H9 (cell line): ENCODE measurements around the gene MPPE1. TPM values are rescaled to one million over a fixed set of nuclear protein-coding genes. Genes with fewer than 3 reads are reported as not detected.

ENCODE experiments used
- DNase-seq: peaks from one replicate; pipeline ENCODE4 v3.0.0-alpha.2; 2017
- H2AFZ ChIP-seq: one replicate; pipeline ENCODE4 v1.6.1; 2013; ENCODE audit warnings: mild to moderate bottlenecking, low read length, control low read depth, moderate library complexity
- H2AK5ac ChIP-seq: 2 replicates; pipeline ENCODE4 v1.6.1; 2013; ENCODE audit warnings: low read length, control low read depth, mixed read lengths; ENCODE audit not compliant: insufficient read length
- H2BK120ac ChIP-seq: one replicate; pipeline ENCODE4 v1.6.1; 2013; ENCODE audit warnings: low read depth, mild to moderate bottlenecking, low read length, control low read depth, inconsistent platforms; ENCODE audit not compliant: poor library complexity, severe bottlenecking
- H2BK12ac ChIP-seq: 2 replicates; pipeline ENCODE4 v1.6.1; 2013; ENCODE audit warnings: low read length, control low read depth, mixed read lengths, low read depth; ENCODE audit not compliant: insufficient read length
- H2BK15ac ChIP-seq: 2 replicates; pipeline ENCODE4 v1.6.1; 2013; ENCODE audit warnings: low read depth, low read length, control low read depth
- H2BK20ac ChIP-seq: one replicate; pipeline ENCODE4 v1.6.1; 2013; ENCODE audit warnings: low read depth, mild to moderate bottlenecking, low read length, control low read depth, inconsistent platforms; ENCODE audit not compliant: poor library complexity, severe bottlenecking
- H2BK5ac ChIP-seq: 2 replicates; pipeline ENCODE4 v1.6.1; 2013; ENCODE audit warnings: low read length, control low read depth, mixed read lengths; ENCODE audit not compliant: insufficient read length
- H3K14ac ChIP-seq: 2 replicates; pipeline ENCODE4 v1.6.1; 2013; ENCODE audit warnings: low read length, control low read depth; ENCODE audit not compliant: insufficient read depth
- H3K18ac ChIP-seq: 2 replicates; pipeline ENCODE4 v1.6.1; 2013; ENCODE audit warnings: low read depth, mild to moderate bottlenecking, mixed read lengths, low read length, control low read depth; ENCODE audit not compliant: insufficient read length
- H3K23ac ChIP-seq: 2 replicates; pipeline ENCODE4 v1.6.1; 2013; ENCODE audit warnings: low read length, control low read depth, mixed read lengths, low read depth; ENCODE audit not compliant: insufficient read length
- H3K23me2 ChIP-seq: 2 replicates; pipeline ENCODE4 v1.6.1; 2013; ENCODE audit warnings: low read depth, mild to moderate bottlenecking, mixed read lengths, low read length, control low read depth; ENCODE audit not compliant: insufficient read length, poor library complexity, severe bottlenecking
- H3K27ac ChIP-seq: 2 replicates; pipeline ENCODE4 v1.5.1; 2013; ENCODE audit warnings: low read length, control low read depth, mixed read lengths, low read depth; ENCODE audit not compliant: insufficient read length
- H3K27me3 ChIP-seq: 2 replicates; pipeline ENCODE4 v1.6.1; 2013; ENCODE audit warnings: low read length, control low read depth, inconsistent platforms; ENCODE audit not compliant: insufficient read depth
- H3K4ac ChIP-seq: 2 replicates; pipeline ENCODE4 v1.6.1; 2013; ENCODE audit warnings: low read depth, mild to moderate bottlenecking, control low read depth, inconsistent platforms, low read length, moderate library complexity
- H3K4me1 ChIP-seq: 2 replicates; pipeline ENCODE4 v1.6.1; 2013; ENCODE audit warnings: low read length, control low read depth, inconsistent platforms; ENCODE audit not compliant: insufficient read depth
- H3K4me2 ChIP-seq: 2 replicates; pipeline ENCODE4 v1.6.1; 2013; ENCODE audit warnings: low read length, control low read depth, mixed read lengths; ENCODE audit not compliant: insufficient read length, insufficient read depth
- H3K56ac ChIP-seq: 2 replicates; pipeline ENCODE4 v1.6.1; 2013; ENCODE audit warnings: low read depth, mild to moderate bottlenecking, mixed read lengths, low read length, control low read depth; ENCODE audit not compliant: insufficient read length
- H3K79me1 ChIP-seq: 2 replicates; pipeline ENCODE4 v1.6.1; 2013; ENCODE audit warnings: low read depth, mild to moderate bottlenecking, moderate library complexity, low read length, control low read depth, inconsistent platforms; ENCODE audit not compliant: insufficient read depth, poor library complexity, severe bottlenecking
- H3K79me2 ChIP-seq: 2 replicates; pipeline ENCODE4 v1.6.1; 2013; ENCODE audit warnings: low read length, control low read depth, inconsistent platforms; ENCODE audit not compliant: insufficient read depth
- H3K9ac ChIP-seq: 2 replicates; pipeline ENCODE4 v1.6.1; 2013; ENCODE audit warnings: low read length, control low read depth, mixed read lengths; ENCODE audit not compliant: insufficient read length; ENCODE audit errors: extremely low read depth
- H3K9me3 ChIP-seq: one replicate; pipeline ENCODE4 v1.6.1; 2013; ENCODE audit warnings: low read depth, low read length, inconsistent platforms; ENCODE audit not compliant: control insufficient read depth
- H3T11ph ChIP-seq: one replicate; pipeline ENCODE4 v1.6.1; 2013; ENCODE audit warnings: mild to moderate bottlenecking, low read length, control low read depth, inconsistent platforms
- H4K20me1 ChIP-seq: one replicate; pipeline ENCODE4 v1.6.1; 2013; ENCODE audit not compliant: control insufficient read depth, insufficient read length, insufficient read depth
- H4K5ac ChIP-seq: 2 replicates; pipeline ENCODE4 v1.6.1; 2013; ENCODE audit warnings: low read depth, mild to moderate bottlenecking, mixed read lengths, low read length, control low read depth; ENCODE audit not compliant: insufficient read length
- H4K8ac ChIP-seq: replicated peaks from 2 replicates; pipeline ENCODE4 v1.6.1; 2013; ENCODE audit warnings: low read length, control low read depth, mixed read lengths, low read depth; ENCODE audit not compliant: insufficient read length
- H4K91ac ChIP-seq: 2 replicates; pipeline ENCODE4 v1.6.1; 2013; ENCODE audit warnings: low read depth, mild to moderate bottlenecking, moderate library complexity, mixed read lengths, low read length, control low read depth; ENCODE audit not compliant: insufficient read length
- H3K27ac Mint-ChIP-seq, 3 experiments: 2 replicates in 2 of 3; 3 replicates in 1 of 3; pipeline ENCODE4 v1.8.0; 2020 to 2021; ENCODE audit warnings: mixed read lengths in 3 of 3, mild to moderate bottlenecking in 1 of 3, moderate library complexity in 1 of 3
- H3K27me3 Mint-ChIP-seq: 2 replicates; pipeline ENCODE4 v1.8.0; 2021; ENCODE audit warnings: low read depth, mild to moderate bottlenecking, moderate library complexity, mixed read lengths
- H3K36me3 Mint-ChIP-seq, 3 experiments: 2 replicates in 2 of 3; 3 replicates in 1 of 3; pipeline ENCODE4 v1.8.0; 2020 to 2021; ENCODE audit warnings: low read depth in 3 of 3, mixed read lengths in 3 of 3; ENCODE audit not compliant: insufficient read depth in 1 of 3
- H3K4me1 Mint-ChIP-seq, 2 experiments: 2 replicates each; pipeline ENCODE4 v1.8.0; 2020; ENCODE audit warnings: mixed read lengths in 2 of 2
- H3K4me3 Mint-ChIP-seq, 2 experiments: 2 replicates in 1 of 2; 3 replicates in 1 of 2; pipeline ENCODE4 v1.8.0; 2020 to 2021; ENCODE audit warnings: mild to moderate bottlenecking in 2 of 2, mixed read lengths in 2 of 2, moderate library complexity in 1 of 2
- H3K9me3 Mint-ChIP-seq, 2 experiments: 2 replicates in 1 of 2; 3 replicates in 1 of 2; pipeline ENCODE4 v1.8.0; 2020; ENCODE audit warnings: mild to moderate bottlenecking in 2 of 2, mixed read lengths in 2 of 2, moderate library complexity in 1 of 2
- WGBS: extraction: QIAGEN DNeasy Blood & Tissue Kit; methylation state at CpG from one replicate; pipeline ENCODE4 v1.1.7; 2013; ENCODE audit warnings: missing lambda C conversion rate, low lambda C conversion rate, mixed read lengths; ENCODE audit not compliant: insufficient read length; ENCODE audit errors: extremely low coverage; 5-methylcytosine and 5-hydroxymethylcytosine counted together
- total RNA-seq: library from RNA; stranded (reverse); gene quantifications from 2 replicates; pipeline ENCODE4 v1.2.1, GENCODE V29; 2021
- TF ChIP-seq, protein P1 (sequence below): fragments of 200-600 bp; sonication (generic); conservative IDR thresholded peaks from 3 replicates; pipeline ENCODE4 v1.8.0; 2021; ENCODE audit warnings: antibody characterized with exemption, mild to moderate bottlenecking

The MPPE1 gene
- total RNA-seq, 1 experiment from 2014 or later = 13.2 TPM

DNA sequence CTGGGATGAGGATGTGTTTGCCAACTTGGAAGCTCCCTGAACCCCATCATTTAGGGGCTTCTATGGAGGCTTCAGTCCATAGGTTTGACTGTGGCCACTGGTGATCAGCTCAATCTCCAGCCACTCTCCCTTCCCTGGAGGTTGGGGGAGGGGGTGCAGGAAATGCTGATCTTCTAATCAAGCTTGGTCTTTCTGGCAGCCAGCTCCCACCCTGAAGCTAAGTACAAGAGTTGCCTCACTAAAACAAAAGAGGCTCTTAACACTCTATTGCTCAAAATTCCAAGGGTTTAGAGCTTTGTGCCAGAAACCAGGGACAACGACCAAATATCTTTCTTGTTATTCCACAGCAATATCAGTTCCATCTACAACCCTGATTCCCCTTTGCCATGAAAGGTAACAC is 19.4 kb upstream of the MPPE1 start:
- H3K4me1 ChIP-seq = peaks cover 2% of the 10 kb centered on the region; the same call in 1 of the 2 replicates
- no peaks in the 10 kb centered on the region for H3K9me3 ChIP-seq
- no peaks in the 10 kb centered on the region for H4K20me1 ChIP-seq
- H3K79me2 ChIP-seq = no peaks in the 10 kb centered on the region
- H2BK20ac ChIP-seq = no peak overlapping the region
- H3K4ac ChIP-seq = no peak overlapping the region
- H3K4me2 ChIP-seq = no peak overlapping the region
- Mint-ChIP-seq H3K4me1 (peaks cover 0 to 5% of the 10 kb centered on the region in 2 experiments; a peak in 2 of 4 replicates), H3K36me3 (peaks cover 0 to 2% (median 0%) of the 10 kb centered on the region in 3 experiments; a peak in 2 of 7 replicates), H3K27me3 (no peaks in the 10 kb centered on the region), H3K9me3 (peaks cover 0 to 3% of the 10 kb centered on the region in 2 experiments; a peak in 2 of 5 replicates), H3K4me3 (no peak overlapping the region), H3K27ac (no peak overlapping the region)
- no peak overlapping the region for H2AK5ac ChIP-seq
- no peak overlapping the region for H4K8ac ChIP-seq
- H3K56ac ChIP-seq = no peak overlapping the region
- H3K23ac ChIP-seq = no peak overlapping the region
- H3K27ac ChIP-seq = no peak overlapping the region
- H3K9ac ChIP-seq = no peak overlapping the region
- no peak overlapping the region for H4K5ac ChIP-seq
- WGBS = no CpG with 5 or more reads among the region's 1 CpG
- H4K91ac ChIP-seq = no peak overlapping the region
- H2BK12ac ChIP-seq = no peak overlapping the region
- no peak for DNase-seq
- H3K79me1 ChIP-seq = no peaks in the 10 kb centered on the region
- H2AFZ ChIP-seq = no peak overlapping the region
- no peaks in the 10 kb centered on the region for H3K27me3 ChIP-seq
- TF ChIP-seq, protein P1, sequence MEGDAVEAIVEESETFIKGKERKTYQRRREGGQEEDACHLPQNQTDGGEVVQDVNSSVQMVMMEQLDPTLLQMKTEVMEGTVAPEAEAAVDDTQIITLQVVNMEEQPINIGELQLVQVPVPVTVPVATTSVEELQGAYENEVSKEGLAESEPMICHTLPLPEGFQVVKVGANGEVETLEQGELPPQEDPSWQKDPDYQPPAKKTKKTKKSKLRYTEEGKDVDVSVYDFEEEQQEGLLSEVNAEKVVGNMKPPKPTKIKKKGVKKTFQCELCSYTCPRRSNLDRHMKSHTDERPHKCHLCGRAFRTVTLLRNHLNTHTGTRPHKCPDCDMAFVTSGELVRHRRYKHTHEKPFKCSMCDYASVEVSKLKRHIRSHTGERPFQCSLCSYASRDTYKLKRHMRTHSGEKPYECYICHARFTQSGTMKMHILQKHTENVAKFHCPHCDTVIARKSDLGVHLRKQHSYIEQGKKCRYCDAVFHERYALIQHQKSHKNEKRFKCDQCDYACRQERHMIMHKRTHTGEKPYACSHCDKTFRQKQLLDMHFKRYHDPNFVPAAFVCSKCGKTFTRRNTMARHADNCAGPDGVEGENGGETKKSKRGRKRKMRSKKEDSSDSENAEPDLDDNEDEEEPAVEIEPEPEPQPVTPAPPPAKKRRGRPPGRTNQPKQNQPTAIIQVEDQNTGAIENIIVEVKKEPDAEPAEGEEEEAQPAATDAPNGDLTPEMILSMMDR = no peak
- H2BK15ac ChIP-seq = no peak overlapping the region
- no peak overlapping the region for H3T11ph ChIP-seq
- H2BK120ac ChIP-seq = no peak overlapping the region
- H3K23me2 ChIP-seq = no peaks in the 10 kb centered on the region
- no peak overlapping the region for H2BK5ac ChIP-seq
- no peak overlapping the region for H3K14ac ChIP-seq
- H3K18ac ChIP-seq = no peak overlapping the region
